Neural progenitor cell (in vitro differentiated cells): Measurements from ENCODE around the gene ENDOU.

ENCODE experiments used
- EZH2 ChIP-seq: fragments of 200-600 bp; sonication (generic); IDR thresholded peaks from 2 replicates; pipeline ENCODE4 v1.6.1; 2017; ENCODE audit warnings: antibody characterized with exemption, mild to moderate bottlenecking, moderate library complexity
- EZH2phosphoT487 ChIP-seq: fragments of 200-600 bp; sonication (generic); IDR thresholded peaks from 2 replicates; pipeline ENCODE4 v1.6.1; 2017; ENCODE audit warnings: antibody characterized with exemption
- TF ChIP-seq, protein P1 (sequence below): fragments of 200-600 bp; sonication (generic); IDR thresholded peaks from 2 replicates; pipeline ENCODE4 v1.5.1; 2017; ENCODE audit warnings: antibody characterized with exemption, mild to moderate bottlenecking

DNA sequence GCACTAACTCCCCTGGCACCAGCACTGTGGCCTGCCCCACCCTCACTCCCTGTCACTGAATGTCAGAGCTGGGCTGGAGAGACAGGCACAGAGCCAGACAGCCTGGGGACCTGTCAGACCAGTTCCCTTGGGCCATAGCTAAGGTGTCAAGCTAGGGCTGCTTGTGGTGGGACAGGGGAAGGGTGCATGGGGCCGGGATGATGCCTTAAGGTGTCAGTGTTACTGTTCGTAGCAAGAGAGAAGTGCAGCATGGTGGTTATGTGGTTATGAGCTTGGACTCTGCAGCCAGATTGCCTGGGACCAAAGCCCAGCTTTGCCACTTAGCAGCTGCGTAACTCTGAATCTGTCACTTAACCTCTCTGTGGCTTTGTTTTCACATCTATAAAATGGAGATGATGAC, 29.6 kb upstream of the ENDOU start:
- TF ChIP-seq, protein P1, sequence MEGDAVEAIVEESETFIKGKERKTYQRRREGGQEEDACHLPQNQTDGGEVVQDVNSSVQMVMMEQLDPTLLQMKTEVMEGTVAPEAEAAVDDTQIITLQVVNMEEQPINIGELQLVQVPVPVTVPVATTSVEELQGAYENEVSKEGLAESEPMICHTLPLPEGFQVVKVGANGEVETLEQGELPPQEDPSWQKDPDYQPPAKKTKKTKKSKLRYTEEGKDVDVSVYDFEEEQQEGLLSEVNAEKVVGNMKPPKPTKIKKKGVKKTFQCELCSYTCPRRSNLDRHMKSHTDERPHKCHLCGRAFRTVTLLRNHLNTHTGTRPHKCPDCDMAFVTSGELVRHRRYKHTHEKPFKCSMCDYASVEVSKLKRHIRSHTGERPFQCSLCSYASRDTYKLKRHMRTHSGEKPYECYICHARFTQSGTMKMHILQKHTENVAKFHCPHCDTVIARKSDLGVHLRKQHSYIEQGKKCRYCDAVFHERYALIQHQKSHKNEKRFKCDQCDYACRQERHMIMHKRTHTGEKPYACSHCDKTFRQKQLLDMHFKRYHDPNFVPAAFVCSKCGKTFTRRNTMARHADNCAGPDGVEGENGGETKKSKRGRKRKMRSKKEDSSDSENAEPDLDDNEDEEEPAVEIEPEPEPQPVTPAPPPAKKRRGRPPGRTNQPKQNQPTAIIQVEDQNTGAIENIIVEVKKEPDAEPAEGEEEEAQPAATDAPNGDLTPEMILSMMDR = no peak
- no peak for TF ChIP-seq EZH2
- TF ChIP-seq EZH2phosphoT487 = no peak
